K562 treated with DMSO at 1 percent for 48 hours (cell line): ENCODE results near the gene UBR1. TPM values are rescaled to one million over a fixed set of nuclear protein-coding genes. Genes with fewer than 3 reads are reported as not detected.

Source experiments
- total RNA-seq: library from RNA; unstranded; fragments of 300-600 nt; gene quantifications from 2 replicates; pipeline ENCODE4 v1.2.3, GENCODE V29; 2022; ENCODE audit warnings: low replicate concordance; ENCODE audit errors: extremely low read depth

The UBR1 gene
- not detected in 2 replicates for total RNA-seq

GRCh38 chr15:43105778-43106485 is at the start of gene UBR1:
TSS of gene UBR1 (minus strand) at chr15:43106038. CDS start at chr15:43106022, 16 bp downstream.

GRCh38 chr15:43133430-43134156 is 27.8 kb upstream of the UBR1 start, which contains the start of gene TMEM62:
TSS of gene TMEM62 (plus strand) at chr15:43133586. CDS start at chr15:43133803, 217 bp downstream.

GRCh38 chr15:42920519-42921341 is 185.1 kb downstream of the UBR1 start, which contains the start of gene TTBK2:
TSS of gene TTBK2 (minus strand) at chr15:42920778. CDS start at chr15:42878617, 42,161 bp downstream.

Other genes with a start within 250 kb of the UBR1 start
- not detected in 2 replicates for gene TTBK2, start 185.3 kb downstream of the UBR1 start, total RNA-seq
- gene TMEM62, start 27.5 kb upstream of the UBR1 start, total RNA-seq, result not detected in 2 replicates
- gene CCNDBP1, start 79.4 kb upstream of the UBR1 start, total RNA-seq, result not detected in 2 replicates
- not detected in 2 replicates for gene EPB42, start 115.0 kb upstream of the UBR1 start, total RNA-seq
- gene TGM5, start 160.9 kb upstream of the UBR1 start, total RNA-seq, result not detected in 2 replicates
- not detected in 2 replicates for gene TGM7, start 196.2 kb upstream of the UBR1 start, total RNA-seq
- gene LCMT2, start 224.5 kb upstream of the UBR1 start, total RNA-seq, result not detected in 2 replicates